Neuronal stem cell (in vitro differentiated cells): Measurements from ENCODE around the gene HS3ST3A1.

Source experiments
- DNase-seq: peaks from one replicate; pipeline ENCODE4 v3.0.0-alpha.2; 2013; ENCODE audit warnings: low spot score
- H2AFZ ChIP-seq: one replicate; pipeline ENCODE4 v1.6.1; 2013; ENCODE audit warnings: mild to moderate bottlenecking, low read length, inconsistent platforms
- H2AK5ac ChIP-seq: 2 replicates; pipeline ENCODE4 v1.6.1; 2013; ENCODE audit warnings: low read depth, mild to moderate bottlenecking, inconsistent platforms, low read length, moderate library complexity, mixed read lengths
- H2BK120ac ChIP-seq: 2 replicates; pipeline ENCODE4 v1.6.1; 2013; ENCODE audit warnings: low read depth, mild to moderate bottlenecking, inconsistent platforms, low read length, moderate library complexity, mixed read lengths
- H2BK12ac ChIP-seq: one replicate; pipeline ENCODE4 v1.6.1; 2013; ENCODE audit warnings: low read length, inconsistent platforms
- H2BK15ac ChIP-seq: 2 replicates; pipeline ENCODE4 v1.6.1; 2013; ENCODE audit warnings: mild to moderate bottlenecking, low read length, inconsistent platforms, mixed read lengths
- H2BK5ac ChIP-seq: one replicate; pipeline ENCODE4 v1.6.1; 2013; ENCODE audit warnings: inconsistent platforms, mild to moderate bottlenecking, low read length, moderate library complexity
- H3K14ac ChIP-seq: one replicate; pipeline ENCODE4 v1.6.1; 2013; ENCODE audit warnings: low read length, inconsistent platforms
- H3K18ac ChIP-seq: 2 replicates; pipeline ENCODE4 v1.6.1; 2013; ENCODE audit warnings: low read length, inconsistent platforms
- H3K23ac ChIP-seq: 2 replicates; pipeline ENCODE4 v1.6.1; 2013; ENCODE audit warnings: low read depth, mild to moderate bottlenecking, mixed read lengths, low read length, inconsistent platforms; ENCODE audit not compliant: poor library complexity
- H3K27ac ChIP-seq: replicated peaks from 3 replicates; pipeline ENCODE4 v1.5.1; 2013; ENCODE audit warnings: low read length, inconsistent platforms
- H3K27me3 ChIP-seq, 3 experiments: 2 replicates each; pipeline ENCODE4 v1.6.1; 2013; ENCODE audit warnings: low read length in 3 of 3, mild to moderate bottlenecking in 2 of 3, inconsistent platforms in 1 of 3, low read depth in 1 of 3, mixed read lengths in 1 of 3, moderate library complexity in 1 of 3; ENCODE audit not compliant: control insufficient read depth in 3 of 3, insufficient read depth in 3 of 3
- H3K36me3 ChIP-seq, 2 donors: replicated peaks in 1 of 2; 2 replicates each; pipeline ENCODE4 v1.6.1; 2013; ENCODE audit warnings: low read length in 2 of 2; ENCODE audit not compliant: control insufficient read depth in 2 of 2, insufficient read depth in 2 of 2
- H3K4ac ChIP-seq: 2 replicates; pipeline ENCODE4 v1.6.1; 2013; ENCODE audit warnings: inconsistent platforms, mild to moderate bottlenecking, low read length, moderate library complexity
- H3K4me1 ChIP-seq, 2 donors: 1 replicate in 1 of 2; 2 replicates in 1 of 2; pipeline ENCODE4 v1.6.1; 2013; ENCODE audit warnings: low read length in 2 of 2, low read depth in 1 of 2; ENCODE audit not compliant: control insufficient read depth in 2 of 2, insufficient read depth in 1 of 2
- H3K4me2 ChIP-seq: one replicate; pipeline ENCODE4 v1.6.1; 2013; ENCODE audit warnings: mild to moderate bottlenecking, low read length, inconsistent platforms; ENCODE audit not compliant: insufficient read depth, poor library complexity, severe bottlenecking
- H3K4me3 ChIP-seq, 2 donors: 2 replicates each; pipeline ENCODE4 v1.5.1; 2013; ENCODE audit warnings: low read length in 2 of 2, mild to moderate bottlenecking in 2 of 2, inconsistent platforms in 1 of 2, moderate library complexity in 1 of 2
- H3K79me1 ChIP-seq: one replicate; pipeline ENCODE4 v1.6.1; 2013; ENCODE audit warnings: low read depth, mild to moderate bottlenecking, inconsistent platforms, low read length, moderate library complexity
- H3K9ac ChIP-seq: one replicate; pipeline ENCODE4 v1.6.1; 2013; ENCODE audit warnings: mild to moderate bottlenecking, low read depth, low read length, inconsistent platforms; ENCODE audit not compliant: poor library complexity
- H3K9me3 ChIP-seq, 2 donors: replicated peaks in 1 of 2; 2 replicates each; pipeline versions ENCODE3 to v1.6.1; 2013; ENCODE audit warnings: low read length in 2 of 2, mild to moderate bottlenecking in 2 of 2, inconsistent platforms in 1 of 2, low read depth in 1 of 2, mixed read lengths in 1 of 2, moderate library complexity in 1 of 2; ENCODE audit not compliant: control insufficient read depth in 2 of 2, insufficient read depth in 1 of 2
- H4K8ac ChIP-seq: one replicate; pipeline ENCODE4 v1.6.1; 2013; ENCODE audit warnings: low read depth, mild to moderate bottlenecking, inconsistent platforms, low read length, moderate library complexity
- H4K91ac ChIP-seq: one replicate; pipeline ENCODE4 v1.6.1; 2013; ENCODE audit warnings: low read length, low read depth, mild to moderate bottlenecking, inconsistent platforms; ENCODE audit not compliant: poor library complexity
- WGBS, 2 donors: extraction: QIAGEN DNeasy Blood & Tissue Kit; methylation state at CpG; one replicate each; pipeline ENCODE4 v1.1.7; 2013; ENCODE audit warnings: missing lambda C conversion rate in 2 of 2, mixed read lengths in 1 of 2; ENCODE audit not compliant: insufficient read length in 2 of 2, insufficient replicate concordance in 1 of 2; ENCODE audit errors: extremely low coverage in 2 of 2; 5-methylcytosine and 5-hydroxymethylcytosine counted together

The HS3ST3A1 gene

DNA sequence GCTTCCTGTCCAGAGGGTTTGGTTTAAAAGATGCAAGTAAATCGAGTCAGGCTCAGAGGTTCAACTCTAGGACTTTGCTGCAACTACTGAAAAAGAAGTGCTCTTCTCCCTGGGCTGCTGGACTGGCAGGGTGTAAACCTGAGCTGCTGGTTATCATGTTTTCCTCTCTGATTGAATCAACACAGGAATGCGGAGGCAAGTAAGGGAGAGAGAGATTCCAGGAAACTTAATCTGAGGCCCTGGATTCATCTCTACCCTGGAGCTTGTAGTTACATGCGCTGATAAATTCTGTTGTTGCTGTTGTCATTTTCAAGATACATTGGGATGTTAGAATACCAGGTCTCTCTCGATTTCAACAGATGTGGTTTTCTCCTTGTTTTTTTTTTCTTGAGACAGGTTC, 8.2 kb upstream of the HS3ST3A1 start:
- Histone ChIP-seq H4K8ac (no peak overlapping the region), H2BK15ac (no peak overlapping the region), H3K79me1 (no peaks in the 10 kb centered on the region), H4K91ac (no peak overlapping the region), H3K4me2 (no peak overlapping the region), H2BK12ac (no peak overlapping the region), H3K9me3 (peaks cover 2 to 4% of the 10 kb centered on the region in 2 donors), H2BK120ac (no peak overlapping the region), H2AFZ (peak overlapping the region; percentile 44), H3K27ac (no peak overlapping the region), H3K9ac (no peak overlapping the region), H3K4me1 (no peaks in the 10 kb centered on the region), H2BK5ac (no peak overlapping the region), H3K36me3 (no peaks in the 10 kb centered on the region), H3K27me3 (no peaks in the 10 kb centered on the region), H3K4ac (no peak overlapping the region), H3K23ac (no peak overlapping the region), H3K4me3 (no peak overlapping the region), H3K18ac (no peak overlapping the region), H2AK5ac (no peak overlapping the region), H3K14ac (no peak overlapping the region)
- WGBS, 2 donors, result no CpG with 5 or more reads among the region's 4 CpGs
- DNase-seq, result no peak

DNA sequence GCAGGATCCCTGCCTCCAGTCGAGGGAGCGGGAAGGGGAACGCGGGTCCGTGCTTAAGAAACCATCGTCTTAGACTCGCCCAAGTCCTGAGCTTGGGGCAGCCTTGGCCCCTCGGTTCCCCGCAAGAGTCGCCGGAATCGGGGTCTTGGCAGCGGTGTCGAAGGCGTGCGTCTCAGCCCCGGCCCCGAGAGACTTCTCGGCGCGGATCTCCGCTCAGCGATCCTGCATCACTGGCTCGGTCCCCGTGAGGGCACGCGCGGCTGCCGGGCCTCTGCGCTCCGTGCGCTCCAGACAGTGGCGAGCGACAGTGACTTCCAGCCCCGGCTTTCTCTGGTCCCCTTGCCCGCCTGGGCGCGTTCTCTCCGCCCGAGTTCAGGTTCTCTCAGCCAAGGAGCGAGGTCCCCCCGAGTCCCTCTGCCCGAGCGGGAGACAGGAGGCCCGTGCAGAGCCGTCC, 380 bp downstream of the HS3ST3A1 start:
- Histone ChIP-seq H3K4me3 (peak overlapping the region; percentile 90 to 94), H2BK120ac (peak overlapping the region; percentile 61), H2AK5ac (peak overlapping the region; percentile 11), H3K4me1 (peaks cover 2 to 13% of the 10 kb centered on the region in 2 donors), H3K4ac (no peak overlapping the region), H2BK12ac (no peak overlapping the region), H4K8ac (no peak overlapping the region), H3K23ac (peak overlapping the region; percentile 68), H3K18ac (peak overlapping the region; percentile 95), H4K91ac (no peak overlapping the region), H3K79me1 (no peaks in the 10 kb centered on the region), H3K14ac (no peak overlapping the region), H3K27ac (no peak overlapping the region), H2AFZ (peak overlapping the region; percentile 88), H2BK15ac (peak overlapping the region; percentile 79), H3K9me3 (peaks cover 0 to 2% of the 10 kb centered on the region in 2 donors), H3K36me3 (peaks cover 0 to 16% of the 10 kb centered on the region in 2 donors), H3K9ac (peak overlapping the region; percentile 93), H3K27me3 (peaks cover 0 to 8% (median 0%) of the 10 kb centered on the region in 3 experiments), H2BK5ac (peak overlapping the region; percentile 56), H3K4me2 (peak overlapping the region; percentile 98)
- no CpG with 5 or more reads among the region's 46 CpGs for WGBS, 2 donors
- no peak for DNase-seq

DNA sequence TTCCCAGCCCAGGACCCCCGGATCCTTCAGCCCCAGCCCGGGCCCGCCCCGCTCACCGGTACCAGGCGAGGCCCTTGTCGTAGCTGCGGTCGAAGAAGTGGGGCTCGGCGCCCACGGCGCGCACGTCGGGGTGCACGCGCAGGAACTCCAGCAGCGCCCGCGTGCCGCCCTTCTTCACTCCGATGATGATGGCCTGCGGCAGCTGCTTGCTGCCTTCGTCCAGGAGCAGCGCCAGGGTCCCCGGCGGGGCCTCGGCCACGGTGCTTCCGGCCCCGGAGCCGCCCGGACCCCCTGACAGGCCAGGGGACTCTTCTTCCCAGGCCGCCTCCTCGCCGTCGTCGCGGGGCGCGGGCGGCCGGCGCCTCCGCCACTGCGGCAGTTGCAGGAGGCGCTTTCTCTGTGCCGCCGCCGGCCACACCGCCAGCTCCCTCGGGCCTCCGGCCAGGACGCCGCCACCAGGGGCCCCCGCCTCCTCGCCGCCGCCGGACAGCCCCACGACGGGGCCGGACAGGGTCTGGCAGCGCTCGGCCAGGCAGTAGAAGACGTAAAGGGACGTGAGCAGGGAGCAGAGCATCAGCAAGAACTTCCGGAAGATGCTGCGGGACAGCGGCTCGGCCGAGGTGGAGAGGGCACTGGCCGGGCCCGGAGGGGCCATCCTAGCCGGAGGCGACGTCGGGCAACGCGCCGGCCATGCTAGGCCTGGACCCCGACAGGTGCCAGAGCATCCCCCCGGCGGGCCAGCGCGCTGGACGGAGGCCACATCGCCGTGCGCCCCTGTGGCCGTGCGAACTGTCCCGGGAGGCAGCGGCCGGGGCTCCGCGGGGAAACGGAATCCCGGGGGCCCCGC, 1.0 kb downstream of the HS3ST3A1 start:
- H4K8ac ChIP-seq, result no peak overlapping the region
- H3K4me2 ChIP-seq, result peak overlapping the region; percentile 98
- H3K4me1 ChIP-seq, result peaks cover 2 to 17% of the 10 kb centered on the region in 2 donors
- no peak overlapping the region for H3K27ac ChIP-seq
- peak overlapping the region; percentile 93 for H3K9ac ChIP-seq
- WGBS, 2 donors, result no CpG with 5 or more reads among the region's 101 CpGs
- no peak overlapping the region for H4K91ac ChIP-seq
- H3K18ac ChIP-seq, result peak overlapping the region; percentile 95
- no peaks in the 10 kb centered on the region for H3K79me1 ChIP-seq
- no peak overlapping the region for H2BK15ac ChIP-seq
- H3K23ac ChIP-seq, result peak overlapping the region; percentile 68
- H3K4me3 ChIP-seq, result peak overlapping the region; percentile 90 to 94
- H2BK5ac ChIP-seq, result peak overlapping the region; percentile 56
- no peak overlapping the region for H2BK12ac ChIP-seq
- peaks cover 0 to 22% of the 10 kb centered on the region in 2 donors for H3K36me3 ChIP-seq
- H3K4ac ChIP-seq, result no peak overlapping the region
- peaks cover 0 to 2% of the 10 kb centered on the region in 2 donors for H3K9me3 ChIP-seq
- H2AK5ac ChIP-seq, result no peak overlapping the region
- H2AFZ ChIP-seq, result peak overlapping the region; percentile 88
- H3K27me3 ChIP-seq, result peaks cover 0 to 8% (median 0%) of the 10 kb centered on the region in 3 experiments
- no peak overlapping the region for H2BK120ac ChIP-seq
- DNase-seq, result peak; percentile 43
- H3K14ac ChIP-seq, result no peak overlapping the region

DNA sequence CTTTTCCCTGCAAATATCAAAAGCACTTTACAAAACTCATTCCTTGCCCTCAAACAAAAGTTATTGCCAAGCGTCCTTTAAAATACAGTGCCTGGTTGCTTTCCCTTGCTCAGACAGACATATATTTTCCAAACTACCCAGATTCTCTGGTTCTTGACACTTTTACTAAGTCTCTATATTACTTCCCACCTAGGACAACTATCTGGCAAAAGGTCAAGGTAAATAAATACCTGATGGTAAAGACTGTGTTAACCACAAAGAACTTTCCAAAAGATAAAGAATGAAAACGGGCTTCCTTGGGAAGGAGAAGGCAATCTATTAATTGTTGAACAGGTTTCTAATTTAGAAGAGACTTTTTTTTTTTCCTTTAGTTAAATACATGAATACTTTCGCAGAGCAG, 1.9 kb downstream of the HS3ST3A1 start:
- Histone ChIP-seq H3K27me3 (peaks cover 0 to 8% (median 0%) of the 10 kb centered on the region in 3 experiments), H3K14ac (no peak overlapping the region), H3K4ac (no peak overlapping the region), H3K23ac (no peak overlapping the region), H3K18ac (no peak overlapping the region), H4K91ac (no peak overlapping the region), H3K27ac (no peak overlapping the region), H3K4me1 (peaks cover 2 to 17% of the 10 kb centered on the region in 2 donors), H2BK120ac (no peak overlapping the region), H3K9ac (no peak overlapping the region), H2AK5ac (no peak overlapping the region), H2BK5ac (no peak overlapping the region), H3K36me3 (peaks cover 0 to 31% of the 10 kb centered on the region in 2 donors), H3K9me3 (peaks cover 0 to 2% of the 10 kb centered on the region in 2 donors), H4K8ac (no peak overlapping the region), H2BK12ac (no peak overlapping the region), H3K79me1 (no peaks in the 10 kb centered on the region), H2AFZ (no peak overlapping the region), H2BK15ac (no peak overlapping the region), H3K4me3 (peak overlapping the region; percentile 90 to 94), H3K4me2 (peak overlapping the region; percentile 98)
- DNase-seq, result no peak
- no CpG with 5 or more reads among the region's 3 CpGs for WGBS, 2 donors
